H1 (cell line): ENCODE measurements around the gene CEP350. TPM values are rescaled to one million over a fixed set of nuclear protein-coding genes. Genes with fewer than 3 reads are reported as not detected.

Experiments
- ASH2L ChIP-seq: fragments of 200-600, 300-600 bp; sonication (generic); IDR thresholded peaks from one replicate; pipeline ENCODE4 v1.7.1; 2017; ENCODE audit warnings: low read length
- CBX8 ChIP-seq: fragments of 300-800, 300-1000 bp; sonication (generic); IDR thresholded peaks from 2 replicates; pipeline ENCODE4 v1.7.1; 2016; ENCODE audit warnings: low read depth, low read length, borderline replicate concordance
- FOSL1 ChIP-seq: IDR thresholded peaks from 2 replicates; pipeline ENCODE4 v1.6.1; 2011; ENCODE audit warnings: mild to moderate bottlenecking, low read depth, low read length, moderate library complexity; ENCODE audit not compliant: insufficient read depth
- SIX5 ChIP-seq: IDR thresholded peaks from 2 replicates; pipeline ENCODE4 v1.6.1; 2011; ENCODE audit warnings: mild to moderate bottlenecking, low read depth, low read length
- SP1 ChIP-seq: IDR thresholded peaks from 2 replicates; pipeline ENCODE4 v1.6.1; 2011; ENCODE audit warnings: low read depth, low read length
- SP4 ChIP-seq: IDR thresholded peaks from 2 replicates; pipeline ENCODE4 v1.6.1; 2012; ENCODE audit warnings: low read length, inconsistent platforms
- TAF7 ChIP-seq: optimal IDR thresholded peaks from 2 replicates; pipeline ENCODE3; 2011; ENCODE audit warnings: low read depth, mild to moderate bottlenecking, inconsistent platforms, low read length, moderate library complexity, borderline replicate concordance
- polyA plus RNA-seq, 7 experiments: library from polyadenylated mRNA; depleted of rRNA in 3 of 7; stranded (reverse) in 5 of 7; unstranded in 2 of 7; fragments of >200 nt in 5 of 7; fragments of 200-250 nt in 2 of 7; gene quantifications; 1 replicate in 5 of 7; 2 replicates in 1 of 7; 4 replicates in 1 of 7; pipeline versions ENCODE4 v1.2.1 to v1.2.3, GENCODE V29; 2011 to 2013; ENCODE audit warnings: missing spikeins in 2 of 7, mixed read lengths in 2 of 7
- total RNA-seq: library from RNA; stranded (reverse); fragmentation: NEBNext Ultra II Directional; extraction: Animal tissue kit (Norgen Biotek cat#: 25700); gene quantifications from 2 replicates; pipeline ENCODE4 v1.2.1, GENCODE V29; 2021
- TF ChIP-seq, protein P1 (sequence below): fragments of 300-600 bp; sonication (generic); IDR thresholded peaks from 2 replicates; pipeline ENCODE4 v1.7.1; 2012; ENCODE audit warnings: low read length, moderate library complexity, mild to moderate bottlenecking, inconsistent platforms; ENCODE audit not compliant: insufficient replicate concordance
- TF ChIP-seq, protein P2 (sequence below): IDR thresholded peaks from 2 replicates; pipeline ENCODE4 v1.6.1; 2012; ENCODE audit warnings: inconsistent platforms

CEP350 gene
- total and polyA plus RNA-seq, 2 of the 8 experiments (the other 6 are each of a cell fraction or from before 2014, with no cell fraction given), result 5.6 to 39.4 TPM

- TF ChIP-seq, protein P1, sequence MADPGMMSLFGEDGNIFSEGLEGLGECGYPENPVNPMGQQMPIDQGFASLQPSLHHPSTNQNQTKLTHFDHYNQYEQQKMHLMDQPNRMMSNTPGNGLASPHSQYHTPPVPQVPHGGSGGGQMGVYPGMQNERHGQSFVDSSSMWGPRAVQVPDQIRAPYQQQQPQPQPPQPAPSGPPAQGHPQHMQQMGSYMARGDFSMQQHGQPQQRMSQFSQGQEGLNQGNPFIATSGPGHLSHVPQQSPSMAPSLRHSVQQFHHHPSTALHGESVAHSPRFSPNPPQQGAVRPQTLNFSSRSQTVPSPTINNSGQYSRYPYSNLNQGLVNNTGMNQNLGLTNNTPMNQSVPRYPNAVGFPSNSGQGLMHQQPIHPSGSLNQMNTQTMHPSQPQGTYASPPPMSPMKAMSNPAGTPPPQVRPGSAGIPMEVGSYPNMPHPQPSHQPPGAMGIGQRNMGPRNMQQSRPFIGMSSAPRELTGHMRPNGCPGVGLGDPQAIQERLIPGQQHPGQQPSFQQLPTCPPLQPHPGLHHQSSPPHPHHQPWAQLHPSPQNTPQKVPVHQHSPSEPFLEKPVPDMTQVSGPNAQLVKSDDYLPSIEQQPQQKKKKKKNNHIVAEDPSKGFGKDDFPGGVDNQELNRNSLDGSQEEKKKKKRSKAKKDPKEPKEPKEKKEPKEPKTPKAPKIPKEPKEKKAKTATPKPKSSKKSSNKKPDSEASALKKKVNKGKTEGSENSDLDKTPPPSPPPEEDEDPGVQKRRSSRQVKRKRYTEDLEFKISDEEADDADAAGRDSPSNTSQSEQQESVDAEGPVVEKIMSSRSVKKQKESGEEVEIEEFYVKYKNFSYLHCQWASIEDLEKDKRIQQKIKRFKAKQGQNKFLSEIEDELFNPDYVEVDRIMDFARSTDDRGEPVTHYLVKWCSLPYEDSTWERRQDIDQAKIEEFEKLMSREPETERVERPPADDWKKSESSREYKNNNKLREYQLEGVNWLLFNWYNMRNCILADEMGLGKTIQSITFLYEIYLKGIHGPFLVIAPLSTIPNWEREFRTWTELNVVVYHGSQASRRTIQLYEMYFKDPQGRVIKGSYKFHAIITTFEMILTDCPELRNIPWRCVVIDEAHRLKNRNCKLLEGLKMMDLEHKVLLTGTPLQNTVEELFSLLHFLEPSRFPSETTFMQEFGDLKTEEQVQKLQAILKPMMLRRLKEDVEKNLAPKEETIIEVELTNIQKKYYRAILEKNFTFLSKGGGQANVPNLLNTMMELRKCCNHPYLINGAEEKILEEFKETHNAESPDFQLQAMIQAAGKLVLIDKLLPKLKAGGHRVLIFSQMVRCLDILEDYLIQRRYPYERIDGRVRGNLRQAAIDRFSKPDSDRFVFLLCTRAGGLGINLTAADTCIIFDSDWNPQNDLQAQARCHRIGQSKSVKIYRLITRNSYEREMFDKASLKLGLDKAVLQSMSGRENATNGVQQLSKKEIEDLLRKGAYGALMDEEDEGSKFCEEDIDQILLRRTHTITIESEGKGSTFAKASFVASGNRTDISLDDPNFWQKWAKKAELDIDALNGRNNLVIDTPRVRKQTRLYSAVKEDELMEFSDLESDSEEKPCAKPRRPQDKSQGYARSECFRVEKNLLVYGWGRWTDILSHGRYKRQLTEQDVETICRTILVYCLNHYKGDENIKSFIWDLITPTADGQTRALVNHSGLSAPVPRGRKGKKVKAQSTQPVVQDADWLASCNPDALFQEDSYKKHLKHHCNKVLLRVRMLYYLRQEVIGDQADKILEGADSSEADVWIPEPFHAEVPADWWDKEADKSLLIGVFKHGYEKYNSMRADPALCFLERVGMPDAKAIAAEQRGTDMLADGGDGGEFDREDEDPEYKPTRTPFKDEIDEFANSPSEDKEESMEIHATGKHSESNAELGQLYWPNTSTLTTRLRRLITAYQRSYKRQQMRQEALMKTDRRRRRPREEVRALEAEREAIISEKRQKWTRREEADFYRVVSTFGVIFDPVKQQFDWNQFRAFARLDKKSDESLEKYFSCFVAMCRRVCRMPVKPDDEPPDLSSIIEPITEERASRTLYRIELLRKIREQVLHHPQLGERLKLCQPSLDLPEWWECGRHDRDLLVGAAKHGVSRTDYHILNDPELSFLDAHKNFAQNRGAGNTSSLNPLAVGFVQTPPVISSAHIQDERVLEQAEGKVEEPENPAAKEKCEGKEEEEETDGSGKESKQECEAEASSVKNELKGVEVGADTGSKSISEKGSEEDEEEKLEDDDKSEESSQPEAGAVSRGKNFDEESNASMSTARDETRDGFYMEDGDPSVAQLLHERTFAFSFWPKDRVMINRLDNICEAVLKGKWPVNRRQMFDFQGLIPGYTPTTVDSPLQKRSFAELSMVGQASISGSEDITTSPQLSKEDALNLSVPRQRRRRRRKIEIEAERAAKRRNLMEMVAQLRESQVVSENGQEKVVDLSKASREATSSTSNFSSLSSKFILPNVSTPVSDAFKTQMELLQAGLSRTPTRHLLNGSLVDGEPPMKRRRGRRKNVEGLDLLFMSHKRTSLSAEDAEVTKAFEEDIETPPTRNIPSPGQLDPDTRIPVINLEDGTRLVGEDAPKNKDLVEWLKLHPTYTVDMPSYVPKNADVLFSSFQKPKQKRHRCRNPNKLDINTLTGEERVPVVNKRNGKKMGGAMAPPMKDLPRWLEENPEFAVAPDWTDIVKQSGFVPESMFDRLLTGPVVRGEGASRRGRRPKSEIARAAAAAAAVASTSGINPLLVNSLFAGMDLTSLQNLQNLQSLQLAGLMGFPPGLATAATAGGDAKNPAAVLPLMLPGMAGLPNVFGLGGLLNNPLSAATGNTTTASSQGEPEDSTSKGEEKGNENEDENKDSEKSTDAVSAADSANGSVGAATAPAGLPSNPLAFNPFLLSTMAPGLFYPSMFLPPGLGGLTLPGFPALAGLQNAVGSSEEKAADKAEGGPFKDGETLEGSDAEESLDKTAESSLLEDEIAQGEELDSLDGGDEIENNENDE, result no peak
- TF ChIP-seq CBX8, result no peak
- no peak for TF ChIP-seq SP4
- TF ChIP-seq SIX5, result no peak
- TF ChIP-seq TAF7, result no peak
- no peak for TF ChIP-seq ASH2L
- TF ChIP-seq, protein P2, sequence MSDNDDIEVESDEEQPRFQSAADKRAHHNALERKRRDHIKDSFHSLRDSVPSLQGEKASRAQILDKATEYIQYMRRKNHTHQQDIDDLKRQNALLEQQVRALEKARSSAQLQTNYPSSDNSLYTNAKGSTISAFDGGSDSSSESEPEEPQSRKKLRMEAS, result no peak
- no peak for TF ChIP-seq SP1
- no peak for TF ChIP-seq FOSL1
These were observed 138.5 kb downstream of the CEP350 start (continued) for GRCh38 chr1:180092931-180093650.
